ENCODE results near the gene ALAD. TPM values are rescaled to one million over a fixed set of nuclear protein-coding genes. Genes with fewer than 3 reads are reported as not detected.
"Not testable (repeated sequence)": the region's sequence is repeated elsewhere in the genome, so short reads cannot be mapped to it uniquely, and the experiment has no call there.

The ALAD gene
- total and polyA plus RNA-seq, 9 donors: 11.3 to 26.3 (median 21.6) TPM

GRCh38 chr9:113387560-113388230 is 13.4 kb downstream of the ALAD start:
- H3K36me3 ChIP-seq (ENCODE audit: control insufficient read depth, insufficient read depth, low read length): peaks cover 65% of the 10 kb centered on the region
- H3K4me1 ChIP-seq (ENCODE audit: control insufficient read depth, insufficient read depth, low read length): no peaks in the 10 kb centered on the region
- H3K4me3 ChIP-seq (ENCODE audit: low read length): no peak overlapping the region
- H3K27ac ChIP-seq (ENCODE audit: low read length): no peak overlapping the region
- H3K9me3 ChIP-seq (replicated peaks; ENCODE audit: control insufficient read depth, low read depth, low read length): no peaks in the 10 kb centered on the region
- DNase-seq: no peak
- WGBS (ENCODE audit: insufficient coverage): 76% methylated on average over 9 of the region's 9 CpGs
- H3K27me3 ChIP-seq (ENCODE audit: control insufficient read depth, insufficient read depth, low read length): no peaks in the 10 kb centered on the region

DNA sequence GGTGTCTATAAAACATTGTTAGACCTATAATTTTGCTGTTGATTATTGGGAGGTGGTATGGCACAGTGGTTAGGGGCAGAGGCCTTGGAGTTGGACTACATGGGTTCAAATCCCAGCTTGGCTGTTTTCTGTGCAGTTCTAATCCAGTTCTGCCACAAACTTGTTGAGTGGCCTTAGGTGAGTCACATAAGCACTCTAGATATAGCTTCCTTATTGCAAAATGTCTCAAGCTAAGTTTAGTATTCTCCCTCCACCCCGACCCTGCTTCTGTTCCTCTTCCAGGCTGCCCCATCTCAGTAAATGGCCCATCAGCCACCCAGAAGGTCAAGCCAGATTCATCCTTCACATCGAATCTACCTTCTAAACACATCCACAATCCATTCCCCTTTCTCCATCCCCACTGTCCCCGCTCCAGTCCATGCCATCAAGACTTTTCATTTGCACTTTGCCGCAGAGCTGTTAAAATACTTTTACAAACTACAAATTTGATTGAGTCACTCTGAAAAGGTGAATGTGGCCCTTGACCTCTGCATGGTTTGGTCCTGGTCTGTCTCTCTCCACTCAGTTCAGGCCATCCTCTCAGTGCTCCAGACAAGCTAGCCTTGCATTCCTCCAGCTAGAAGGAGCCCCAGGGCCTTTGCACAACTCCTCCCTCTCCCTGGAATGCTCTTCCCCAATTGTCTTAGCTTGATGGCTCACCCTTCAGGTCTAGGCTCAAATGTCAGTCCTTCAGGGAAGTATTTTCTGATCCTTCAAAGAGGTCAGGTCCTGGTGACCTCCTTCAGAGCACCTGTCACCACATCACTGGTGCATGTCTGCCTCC is 14.3 kb downstream of the ALAD start:
- Histone ChIP-seq H3K4me3 (ENCODE audit: low read length) (no peak overlapping the region), H3K4me1 (ENCODE audit: control insufficient read depth, insufficient read depth, low read length) (no peaks in the 10 kb centered on the region), H3K9me3 (replicated peaks; ENCODE audit: control insufficient read depth, low read depth, low read length) (no peaks in the 10 kb centered on the region), H3K27ac (ENCODE audit: low read length) (no peak overlapping the region), H3K36me3 (ENCODE audit: control insufficient read depth, insufficient read depth, low read length) (peaks cover 57% of the 10 kb centered on the region), H3K27me3 (ENCODE audit: control insufficient read depth, insufficient read depth, low read length) (no peaks in the 10 kb centered on the region)
- 96% methylated on average over 4 of the region's 4 CpGs for WGBS (ENCODE audit: insufficient coverage)
- DNase-seq: no peak

GRCh38 chr9:113381909-113382411 is 19.1 kb downstream of the ALAD start:
- peaks cover 12% of the 10 kb centered on the region for H3K36me3 ChIP-seq (ENCODE audit: control insufficient read depth, insufficient read depth, low read length)
- no peak for DNase-seq
- no peaks in the 10 kb centered on the region for H3K9me3 ChIP-seq (replicated peaks; ENCODE audit: control insufficient read depth, low read depth, low read length)
- no peak overlapping the region for H3K27ac ChIP-seq (ENCODE audit: low read length)
- WGBS (ENCODE audit: insufficient coverage): 96% methylated on average over 7 of the region's 8 CpGs
- H3K27me3 ChIP-seq (ENCODE audit: control insufficient read depth, insufficient read depth, low read length): no peaks in the 10 kb centered on the region
- H3K4me1 ChIP-seq (ENCODE audit: control insufficient read depth, insufficient read depth, low read length): peaks cover 3% of the 10 kb centered on the region
- H3K4me3 ChIP-seq (ENCODE audit: low read length): no peak overlapping the region

DNA sequence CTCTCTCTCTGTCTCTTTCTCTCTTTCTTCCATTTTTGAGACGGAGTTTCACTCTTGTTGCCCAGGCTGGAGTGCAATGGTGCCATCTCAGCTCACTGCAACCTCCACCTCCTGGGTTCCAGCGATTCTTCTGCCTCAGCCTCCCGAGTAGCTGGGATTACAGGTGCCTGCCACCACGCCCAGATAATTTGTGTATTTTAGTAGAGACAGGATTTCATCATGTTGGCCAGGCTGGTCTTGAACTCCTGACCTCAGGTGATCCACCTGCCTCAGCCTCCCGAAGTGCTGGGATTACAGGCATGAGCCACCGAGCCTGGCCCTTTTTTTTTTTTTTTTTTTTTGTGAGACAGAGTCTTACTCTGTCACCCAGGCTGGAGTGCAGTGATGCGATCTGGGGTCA is 19.6 kb downstream of the ALAD start:
- H3K4me3 ChIP-seq (ENCODE audit: low read length); H3K4me1 ChIP-seq (ENCODE audit: control insufficient read depth, insufficient read depth, low read length); H3K27me3 ChIP-seq (ENCODE audit: control insufficient read depth, insufficient read depth, low read length); H3K27ac ChIP-seq (ENCODE audit: low read length); DNase-seq; H3K9me3 ChIP-seq (replicated peaks; ENCODE audit: control insufficient read depth, low read depth, low read length); H3K36me3 ChIP-seq (ENCODE audit: control insufficient read depth, insufficient read depth, low read length): not testable (repeated sequence)
- WGBS (ENCODE audit: insufficient coverage): 20% methylated on average over 1 of the region's 7 CpGs

GRCh38 chr9:113380869-113381378 is 20.2 kb downstream of the ALAD start:
- Histone ChIP-seq H3K27me3 (ENCODE audit: control insufficient read depth, insufficient read depth, low read length) (no peaks in the 10 kb centered on the region), H3K27ac (ENCODE audit: low read length) (no peak overlapping the region), H3K9me3 (replicated peaks; ENCODE audit: control insufficient read depth, low read depth, low read length) (no peaks in the 10 kb centered on the region), H3K4me3 (ENCODE audit: low read length) (no peak overlapping the region), H3K4me1 (ENCODE audit: control insufficient read depth, insufficient read depth, low read length) (peaks cover 3% of the 10 kb centered on the region), H3K36me3 (ENCODE audit: control insufficient read depth, insufficient read depth, low read length) (peaks cover 4% of the 10 kb centered on the region)
- DNase-seq: no peak
- WGBS (ENCODE audit: insufficient coverage): no CpG with 5 or more reads among the region's 1 CpG

DNA sequence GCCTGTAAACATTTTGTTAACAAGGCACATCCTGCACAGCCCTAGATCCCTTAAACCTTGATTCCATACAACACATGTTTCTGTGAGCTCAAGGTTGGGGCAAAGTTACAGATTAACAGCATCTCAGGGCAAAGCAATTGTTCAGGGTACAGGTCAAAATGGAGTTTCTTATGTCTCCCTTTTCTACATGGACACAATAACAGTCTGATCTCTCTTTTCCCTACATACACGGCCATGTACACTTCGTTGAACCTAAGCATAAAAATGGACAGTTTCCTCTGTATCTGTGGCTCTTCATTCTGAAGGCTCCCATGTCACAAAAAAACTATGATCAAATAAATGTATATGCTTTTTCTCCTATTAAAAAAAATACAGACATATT is 21.3 kb downstream of the ALAD start:
- not testable (repeated sequence) for H3K36me3 ChIP-seq (ENCODE audit: control insufficient read depth, insufficient read depth, low read length); H3K4me1 ChIP-seq (ENCODE audit: control insufficient read depth, insufficient read depth, low read length); H3K4me3 ChIP-seq (ENCODE audit: low read length); DNase-seq; H3K9me3 ChIP-seq (replicated peaks; ENCODE audit: control insufficient read depth, low read depth, low read length); H3K27me3 ChIP-seq (ENCODE audit: control insufficient read depth, insufficient read depth, low read length); H3K27ac ChIP-seq (ENCODE audit: low read length)
- no CpG with 5 or more reads among the region's 2 CpGs for WGBS (ENCODE audit: insufficient coverage)

- not testable (repeated sequence) for H3K9me3 ChIP-seq (replicated peaks; ENCODE audit: control insufficient read depth, low read depth, low read length); H3K36me3 ChIP-seq (ENCODE audit: control insufficient read depth, insufficient read depth, low read length); H3K27ac ChIP-seq (ENCODE audit: low read length); H3K4me1 ChIP-seq (ENCODE audit: control insufficient read depth, insufficient read depth, low read length); DNase-seq; H3K4me3 ChIP-seq (ENCODE audit: low read length); H3K27me3 ChIP-seq (ENCODE audit: control insufficient read depth, insufficient read depth, low read length)
- 45% methylated on average over 12 of the region's 24 CpGs for WGBS (ENCODE audit: insufficient coverage)
These were observed 21.8 kb downstream of the ALAD start for GRCh38 chr9:113379094-113379828.

- peaks cover 16% of the 10 kb centered on the region for H3K36me3 ChIP-seq (ENCODE audit: control insufficient read depth, insufficient read depth, low read length)
- DNase-seq: peak; percentile 84
- H3K4me3 ChIP-seq (ENCODE audit: low read length): peak within 1 kb of the TSS; percentile 88
- no peak within 1 kb of the TSS for H3K27ac ChIP-seq (ENCODE audit: low read length)
- H3K9me3 ChIP-seq (replicated peaks; ENCODE audit: control insufficient read depth, low read depth, low read length): no peaks in the 10 kb centered on the region
- no peaks in the 10 kb centered on the region for H3K27me3 ChIP-seq (ENCODE audit: control insufficient read depth, insufficient read depth, low read length)
- under 1% methylated on average over 56 of the region's 74 CpGs for WGBS (ENCODE audit: insufficient coverage)
- H3K4me1 ChIP-seq (ENCODE audit: control insufficient read depth, insufficient read depth, low read length): peaks cover 6% of the 10 kb centered on the region
These were observed 24.2 kb downstream of the ALAD start, which contains the start of gene HDHD3 for GRCh38 chr9:113376634-113377567. Gene HDHD3 (minus strand): TSS chr9:113376986. CDS start chr9:113374354, 2,632 bp downstream.
